ENCODE measurements around the gene MAD1L1. TPM values are rescaled to one million over a fixed set of nuclear protein-coding genes. Genes with fewer than 3 reads are reported as not detected.

Gene MAD1L1
- total and polyA plus RNA-seq, 2 donors (not counting 3 experiments of a cell fraction or from before 2014, with no cell fraction given) = 34.1 to 42.3 TPM

- H3K4me2 ChIP-seq (ENCODE audit: insufficient read depth, low read length) = no peak overlapping the region
- no peaks in the 10 kb centered on the region for H3K9me3 ChIP-seq (replicated peaks; ENCODE audit: control insufficient read depth, insufficient read depth, low read length)
- POLR2A ChIA-PET = no interaction called here
- H4K20me1 ChIP-seq (replicated peaks; ENCODE audit: control insufficient read depth, extremely low read depth, insufficient read depth, low read length) = no peaks in the 10 kb centered on the region
- FAIRE-seq (no peak), DNase-seq (ENCODE audit: low read depth, low spot score) (no peak)
- dilution Hi-C loops (cut with MboI; ENCODE audit: extremely low pct_ligation_motif_present, low sequenced_read_pairs) = no loop called here
- intact Hi-C loops (cut with micrococcal nuclease) = no loop called here
- no peaks in the 10 kb centered on the region for H3K9me1 ChIP-seq (replicated peaks; ENCODE audit: control insufficient read depth, extremely low read depth, insufficient read depth, low read length)
- no peaks in the 10 kb centered on the region for H3K27me3 ChIP-seq (ENCODE audit: control insufficient read depth in 2 of 2, insufficient read depth in 2 of 2, low read length in 2 of 2)
- no peak overlapping the region for H2AFZ ChIP-seq (ENCODE audit: low read depth, low read length)
- H3K4me1 ChIP-seq (ENCODE audit: control insufficient read depth, extremely low read depth, insufficient read depth, low read length) = no peaks in the 10 kb centered on the region
- H3K36me3 ChIP-seq (ENCODE audit: control insufficient read depth in 2 of 2, extremely low read depth in 1 of 2, insufficient read depth in 2 of 2, low read length in 2 of 2) = no peaks in the 10 kb centered on the region
- no peaks in the 10 kb centered on the region for H3K79me2 ChIP-seq (ENCODE audit: control insufficient read depth, insufficient read depth, low read length)
- H3K9ac ChIP-seq (replicated peaks; ENCODE audit: extremely low read depth, insufficient read depth, low read length) = no peak overlapping the region
- no peak overlapping the region for H3K4me3 ChIP-seq (replicated peaks in 1 of 3; ENCODE audit: insufficient read depth in 1 of 3, low read depth in 1 of 3, low read length in 3 of 3)
- TF ChIP-seq MYC (IDR thresholded peaks at IDR 0.05; ENCODE audit: low read depth, low read length) (no peak), POLR2AphosphoS5 (IDR thresholded peaks at IDR 0.05; ENCODE audit: insufficient read depth, low read depth, low read length) (no peak), POLR2A (IDR thresholded peaks at IDR 0.05; ENCODE audit: low read depth, low read length) (no peak), CTCF (IDR thresholded peaks at IDR 0.05; ENCODE audit: extremely low read depth in 1 of 2, insufficient read depth in 1 of 2, low read depth in 1 of 2, low read length in 2 of 2) (no peak), GATA2 (IDR thresholded peaks at IDR 0.05; ENCODE audit: insufficient read depth, insufficient read length, low read depth, low read length) (no peak), JUN (IDR thresholded peaks at IDR 0.05; ENCODE audit: borderline replicate concordance, insufficient read depth, insufficient read length, low read depth) (no peak), FOS (IDR thresholded peaks at IDR 0.05; ENCODE audit: borderline replicate concordance, insufficient read depth, low read length) (no peak), MAX (IDR thresholded peaks at IDR 0.05; ENCODE audit: insufficient read depth, insufficient read length) (no peak), EZH2 (IDR thresholded peaks at IDR 0.05; ENCODE audit: borderline replicate concordance, low read depth, low read length, severe bottlenecking) (no peak)
- no TSS peak for BruUV-seq (replicated peaks)
- CTCF ChIA-PET = interaction anchor here (0.8 kb wide), 1 partner anchor 9 kb away, joined by 3 read pairs; no protein-coding TSS in a partner anchor
- no peak overlapping the region for H3K27ac ChIP-seq (ENCODE audit: insufficient read depth, low read depth, low read length)
Observed at GRCh38 chr7:1973321-1974251, 259.2 kb downstream of the MAD1L1 start.
